HAP-1 (cell line): Measurements from ENCODE around the gene IQGAP2.

ENCODE experiments used
- DNase-seq, 2 experiments: peaks; one replicate each; pipeline ENCODE4 v3.0.0-alpha.2; 2016 to 2020; ENCODE audit warnings: low spot score in 2 of 2
- H3K27me3 ChIP-seq: fragments of 250-450 bp; sonication (Bioruptor Pico); 2 replicates; pipeline ENCODE4 v1.5.1; 2020; ENCODE audit warnings: low read depth, mild to moderate bottlenecking, moderate library complexity
- H3K36me3 ChIP-seq: fragments of 250-450 bp; sonication (Bioruptor Pico); replicated peaks from 2 replicates; pipeline ENCODE4 v1.5.1; 2020; ENCODE audit warnings: mild to moderate bottlenecking
- H3K4me1 ChIP-seq: fragments of 250-450 bp; sonication (Bioruptor Pico); 2 replicates; pipeline ENCODE4 v1.5.1; 2020; ENCODE audit warnings: mild to moderate bottlenecking
- H3K4me3 ChIP-seq: fragments of 250-450 bp; sonication (Bioruptor Pico); 2 replicates; pipeline ENCODE4 v1.5.1; 2020; ENCODE audit warnings: mild to moderate bottlenecking, moderate library complexity
- H3K9me3 ChIP-seq: fragments of 250-450 bp; sonication (Bioruptor Pico); 2 replicates; pipeline ENCODE4 v1.5.1; 2020; ENCODE audit warnings: mild to moderate bottlenecking, moderate library complexity
- in situ Hi-C: fragments of 300-500 bp; cut with MboI; formaldehyde crosslinking; loops from 3 replicates; pipeline ENCODE4 v1.14.3; 2020; ENCODE audit warnings: low sequenced_read_pairs, inconsistent platforms, mixed read lengths

Gene IQGAP2

GRCh38 chr5:76487386-76487785 lies 84.3 kb downstream of the IQGAP2 start:
- no peaks in the 10 kb centered on the region for H3K9me3 ChIP-seq
- no peaks in the 10 kb centered on the region for H3K27me3 ChIP-seq
- in situ Hi-C loops = no loop called here
- H3K36me3 ChIP-seq = no peaks in the 10 kb centered on the region
- no peak for DNase-seq
- H3K4me3 ChIP-seq = no peak overlapping the region
- peaks cover 24% of the 10 kb centered on the region for H3K4me1 ChIP-seq

- in situ Hi-C loops = no loop called here
- H3K4me1 ChIP-seq = peaks cover 23% of the 10 kb centered on the region
- no peaks in the 10 kb centered on the region for H3K27me3 ChIP-seq
- no peak for DNase-seq
- H3K9me3 ChIP-seq = no peaks in the 10 kb centered on the region
- no peak overlapping the region for H3K4me3 ChIP-seq
- H3K36me3 ChIP-seq = no peaks in the 10 kb centered on the region
These were observed 84.7 kb downstream of the IQGAP2 start for GRCh38 chr5:76487821-76488220.

GRCh38 chr5:76488969-76489368 lies 85.9 kb downstream of the IQGAP2 start:
- Histone ChIP-seq H3K4me3 (no peak overlapping the region), H3K27me3 (no peaks in the 10 kb centered on the region), H3K4me1 (peaks cover 19% of the 10 kb centered on the region), H3K36me3 (no peaks in the 10 kb centered on the region), H3K9me3 (no peaks in the 10 kb centered on the region)
- in situ Hi-C loops = no loop called here
- DNase-seq = no peak

GRCh38 chr5:76489877-76490688 lies 87.0 kb downstream of the IQGAP2 start:
- Histone ChIP-seq H3K4me3 (no peak overlapping the region), H3K27me3 (no peaks in the 10 kb centered on the region), H3K4me1 (peaks cover 19% of the 10 kb centered on the region), H3K9me3 (no peaks in the 10 kb centered on the region), H3K36me3 (no peaks in the 10 kb centered on the region)
- DNase-seq = peak; percentile 63 to 97
- in situ Hi-C loops = no loop called here

- Histone ChIP-seq H3K4me1 (peaks cover 17% of the 10 kb centered on the region), H3K4me3 (no peak overlapping the region), H3K27me3 (no peaks in the 10 kb centered on the region), H3K36me3 (no peaks in the 10 kb centered on the region), H3K9me3 (no peaks in the 10 kb centered on the region)
- in situ Hi-C loops = no loop called here
- DNase-seq = no peak
These were observed 87.9 kb downstream of the IQGAP2 start for GRCh38 chr5:76490960-76491359.

GRCh38 chr5:76492819-76493189 lies 89.7 kb downstream of the IQGAP2 start:
- Histone ChIP-seq H3K4me3 (no peak overlapping the region), H3K27me3 (no peaks in the 10 kb centered on the region), H3K9me3 (no peaks in the 10 kb centered on the region), H3K4me1 (peaks cover 24% of the 10 kb centered on the region), H3K36me3 (no peaks in the 10 kb centered on the region)
- DNase-seq = no peak
- in situ Hi-C loops = no loop called here

- Histone ChIP-seq H3K27me3 (no peaks in the 10 kb centered on the region), H3K4me3 (no peak overlapping the region), H3K9me3 (no peaks in the 10 kb centered on the region), H3K36me3 (no peaks in the 10 kb centered on the region), H3K4me1 (peaks cover 29% of the 10 kb centered on the region)
- in situ Hi-C loops = no loop called here
- DNase-seq = no peak
These were observed 90.2 kb downstream of the IQGAP2 start for GRCh38 chr5:76493190-76493837.

GRCh38 chr5:76494201-76494600 lies 91.1 kb downstream of the IQGAP2 start:
- Histone ChIP-seq H3K36me3 (no peaks in the 10 kb centered on the region), H3K27me3 (no peaks in the 10 kb centered on the region), H3K9me3 (no peaks in the 10 kb centered on the region), H3K4me1 (peaks cover 28% of the 10 kb centered on the region), H3K4me3 (no peak overlapping the region)
- no peak for DNase-seq
- in situ Hi-C loops = no loop called here

- in situ Hi-C loops = no loop called here
- H3K9me3 ChIP-seq = no peaks in the 10 kb centered on the region
- H3K4me1 ChIP-seq = peaks cover 14% of the 10 kb centered on the region
- H3K4me3 ChIP-seq = no peak overlapping the region
- no peak for DNase-seq
- H3K36me3 ChIP-seq = no peaks in the 10 kb centered on the region
- H3K27me3 ChIP-seq = no peaks in the 10 kb centered on the region
These were observed 92.8 kb downstream of the IQGAP2 start for GRCh38 chr5:76495870-76496269.

GRCh38 chr5:76497065-76497460 lies 94.0 kb downstream of the IQGAP2 start:
- Histone ChIP-seq H3K4me3 (no peak overlapping the region), H3K36me3 (no peaks in the 10 kb centered on the region), H3K9me3 (no peaks in the 10 kb centered on the region), H3K4me1 (peaks cover 12% of the 10 kb centered on the region), H3K27me3 (no peaks in the 10 kb centered on the region)
- no peak for DNase-seq
- in situ Hi-C loops = no loop called here

GRCh38 chr5:76497986-76498717 lies 95.1 kb downstream of the IQGAP2 start:
- H3K9me3 ChIP-seq = no peaks in the 10 kb centered on the region
- DNase-seq = peak in 1 of 2 experiments; percentile 13
- no peaks in the 10 kb centered on the region for H3K27me3 ChIP-seq
- H3K4me1 ChIP-seq = peaks cover 12% of the 10 kb centered on the region
- in situ Hi-C loops = no loop called here
- no peak overlapping the region for H3K4me3 ChIP-seq
- no peaks in the 10 kb centered on the region for H3K36me3 ChIP-seq

- no peaks in the 10 kb centered on the region for H3K9me3 ChIP-seq
- H3K4me1 ChIP-seq = peaks cover 12% of the 10 kb centered on the region
- H3K4me3 ChIP-seq = no peak overlapping the region
- no peaks in the 10 kb centered on the region for H3K36me3 ChIP-seq
- in situ Hi-C loops = no loop called here
- DNase-seq = no peak
- no peaks in the 10 kb centered on the region for H3K27me3 ChIP-seq
These were observed 96.5 kb downstream of the IQGAP2 start for GRCh38 chr5:76499507-76500161.

- no peaks in the 10 kb centered on the region for H3K36me3 ChIP-seq
- DNase-seq = no peak
- in situ Hi-C loops = no loop called here
- H3K4me1 ChIP-seq = peaks cover 12% of the 10 kb centered on the region
- H3K27me3 ChIP-seq = no peaks in the 10 kb centered on the region
- H3K4me3 ChIP-seq = no peak overlapping the region
- H3K9me3 ChIP-seq = no peaks in the 10 kb centered on the region
These were observed 97.7 kb downstream of the IQGAP2 start for GRCh38 chr5:76500633-76501393.
